ENCODE data around the gene RMP24.

Gene RMP24

DNA sequence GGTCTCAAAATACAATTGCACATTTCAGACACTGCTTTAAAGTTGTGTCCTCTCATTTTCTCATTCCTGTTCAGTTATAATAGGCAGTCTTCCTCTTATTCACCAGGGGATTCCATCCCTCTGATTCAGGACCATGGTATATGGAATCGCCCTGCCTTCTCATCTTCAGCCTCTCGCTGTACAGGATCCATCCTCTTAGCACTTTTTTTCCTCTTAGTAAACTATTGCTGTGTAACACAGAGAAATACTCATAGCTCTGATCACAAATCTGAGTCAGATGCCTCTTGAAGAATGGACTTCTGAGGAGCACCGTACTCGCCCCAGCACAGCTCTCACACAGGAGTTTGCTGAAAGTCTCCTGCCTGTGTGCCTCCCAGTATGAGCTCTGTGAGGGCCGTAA is 11.3 kb downstream of the RMP24 start:
- Histone ChIP-seq H3K9ac (ENCODE audit: low read length) (no peak overlapping the region), H4K20me1 (ENCODE audit: insufficient read depth, low read length) (no peaks in the 10 kb centered on the region), H3K4me1 (ENCODE audit: insufficient read depth, low read length, severe bottlenecking) (no peaks in the 10 kb centered on the region), H2AFZ (ENCODE audit: low read length) (no peak overlapping the region), H3K27ac (ENCODE audit: low read depth, low read length, poor library complexity, severe bottlenecking) (no peak overlapping the region), H3F3A (ENCODE audit: insufficient read depth, low read length) (peaks cover 5% of the 10 kb centered on the region; the same call in 1 of the 2 replicates), H3K36me3 (ENCODE audit: insufficient read depth, low read length) (peaks cover 49% of the 10 kb centered on the region), H3K27me3 (ENCODE audit: insufficient read depth, low read length) (no peaks in the 10 kb centered on the region), H3K9me3 (ENCODE audit: low read length) (no peaks in the 10 kb centered on the region), H3K4me3 (ENCODE audit: low read depth, low read length, poor library complexity, severe bottlenecking) (no peak overlapping the region), H3K9me2 (ENCODE audit: low read depth, low read length) (no peaks in the 10 kb centered on the region), H3K79me2 (ENCODE audit: insufficient read depth, low read length) (no peaks in the 10 kb centered on the region), H3K4me2 (ENCODE audit: low read length) (no peak overlapping the region)
- TF ChIP-seq, protein P1, sequence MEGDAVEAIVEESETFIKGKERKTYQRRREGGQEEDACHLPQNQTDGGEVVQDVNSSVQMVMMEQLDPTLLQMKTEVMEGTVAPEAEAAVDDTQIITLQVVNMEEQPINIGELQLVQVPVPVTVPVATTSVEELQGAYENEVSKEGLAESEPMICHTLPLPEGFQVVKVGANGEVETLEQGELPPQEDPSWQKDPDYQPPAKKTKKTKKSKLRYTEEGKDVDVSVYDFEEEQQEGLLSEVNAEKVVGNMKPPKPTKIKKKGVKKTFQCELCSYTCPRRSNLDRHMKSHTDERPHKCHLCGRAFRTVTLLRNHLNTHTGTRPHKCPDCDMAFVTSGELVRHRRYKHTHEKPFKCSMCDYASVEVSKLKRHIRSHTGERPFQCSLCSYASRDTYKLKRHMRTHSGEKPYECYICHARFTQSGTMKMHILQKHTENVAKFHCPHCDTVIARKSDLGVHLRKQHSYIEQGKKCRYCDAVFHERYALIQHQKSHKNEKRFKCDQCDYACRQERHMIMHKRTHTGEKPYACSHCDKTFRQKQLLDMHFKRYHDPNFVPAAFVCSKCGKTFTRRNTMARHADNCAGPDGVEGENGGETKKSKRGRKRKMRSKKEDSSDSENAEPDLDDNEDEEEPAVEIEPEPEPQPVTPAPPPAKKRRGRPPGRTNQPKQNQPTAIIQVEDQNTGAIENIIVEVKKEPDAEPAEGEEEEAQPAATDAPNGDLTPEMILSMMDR (IDR thresholded peaks at IDR 0.05; ENCODE audit: low read length): no peak
- TF ChIP-seq EZH2 (IDR thresholded peaks at IDR 0.05; ENCODE audit: borderline replicate concordance, low read length): no peak

DNA sequence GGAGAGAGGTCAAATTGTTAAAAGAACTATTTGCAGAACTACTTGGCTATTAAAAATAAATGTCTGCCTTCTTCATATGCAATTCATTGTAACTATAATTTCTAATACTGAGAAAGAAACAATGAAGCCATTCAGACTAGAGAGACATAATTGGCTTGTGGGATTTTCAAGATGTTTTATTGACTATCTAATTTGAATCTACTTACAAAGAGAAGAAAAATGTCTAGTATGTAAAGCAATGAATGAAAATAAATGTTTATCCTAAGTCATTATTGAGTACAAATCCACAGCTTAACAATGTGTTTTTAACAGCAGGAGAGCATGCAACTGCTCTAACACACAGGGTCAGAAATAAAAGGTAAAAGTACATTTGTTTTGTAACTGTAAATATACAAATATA is 19.2 kb downstream of the RMP24 start:
- no peaks in the 10 kb centered on the region for H3K79me2 ChIP-seq (ENCODE audit: insufficient read depth, low read length)
- H3K4me1 ChIP-seq (ENCODE audit: insufficient read depth, low read length, severe bottlenecking): no peaks in the 10 kb centered on the region
- no peaks in the 10 kb centered on the region for H3K9me3 ChIP-seq (ENCODE audit: low read length)
- no peaks in the 10 kb centered on the region for H4K20me1 ChIP-seq (ENCODE audit: insufficient read depth, low read length)
- H3K9me2 ChIP-seq (ENCODE audit: low read depth, low read length): no peaks in the 10 kb centered on the region
- H3K36me3 ChIP-seq (ENCODE audit: insufficient read depth, low read length): peaks cover 26% of the 10 kb centered on the region; the same call in 1 of the 2 replicates
- no peak overlapping the region for H3K4me3 ChIP-seq (ENCODE audit: low read depth, low read length, poor library complexity, severe bottlenecking)
- H3K27ac ChIP-seq (ENCODE audit: low read depth, low read length, poor library complexity, severe bottlenecking): no peak overlapping the region
- H2AFZ ChIP-seq (ENCODE audit: low read length): no peak overlapping the region
- no peak overlapping the region for H3K4me2 ChIP-seq (ENCODE audit: low read length)
- no peaks in the 10 kb centered on the region for H3F3A ChIP-seq (ENCODE audit: insufficient read depth, low read length)
- no peak for TF ChIP-seq EZH2 (IDR thresholded peaks at IDR 0.05; ENCODE audit: borderline replicate concordance, low read length)
- TF ChIP-seq, protein P1 (IDR thresholded peaks at IDR 0.05; ENCODE audit: low read length): no peak
- H3K27me3 ChIP-seq (ENCODE audit: insufficient read depth, low read length): no peaks in the 10 kb centered on the region
- H3K9ac ChIP-seq (ENCODE audit: low read length): no peak overlapping the region

DNA sequence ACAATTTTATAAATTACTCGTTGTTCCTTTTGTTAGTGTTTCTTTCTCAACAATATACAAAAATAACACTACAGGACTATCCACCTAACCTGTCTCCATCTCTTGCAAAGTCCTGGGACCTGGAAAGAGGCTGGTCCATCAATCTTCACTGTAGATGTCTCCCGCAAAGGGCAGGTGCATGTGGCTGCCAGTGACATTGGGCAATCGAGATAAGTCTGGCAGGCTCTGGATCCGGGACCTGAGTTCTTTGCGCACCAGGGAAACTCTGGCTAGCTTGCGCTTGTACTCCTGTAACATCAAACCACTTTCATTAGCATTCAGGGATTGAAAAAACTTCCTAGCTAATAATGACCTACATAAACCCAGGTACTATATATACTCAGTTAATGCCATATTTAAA is 20.5 kb downstream of the RMP24 start:
- Histone ChIP-seq H3K4me1 (ENCODE audit: insufficient read depth, low read length, severe bottlenecking) (no peaks in the 10 kb centered on the region), H3K9me2 (ENCODE audit: low read depth, low read length) (no peaks in the 10 kb centered on the region), H3K36me3 (ENCODE audit: insufficient read depth, low read length) (peaks cover 23% of the 10 kb centered on the region; the same call in 1 of the 2 replicates), H3F3A (ENCODE audit: insufficient read depth, low read length) (no peaks in the 10 kb centered on the region), H3K9ac (ENCODE audit: low read length) (no peak overlapping the region), H3K4me3 (ENCODE audit: low read depth, low read length, poor library complexity, severe bottlenecking) (no peak overlapping the region), H4K20me1 (ENCODE audit: insufficient read depth, low read length) (no peaks in the 10 kb centered on the region), H3K27ac (ENCODE audit: low read depth, low read length, poor library complexity, severe bottlenecking) (no peak overlapping the region), H3K4me2 (ENCODE audit: low read length) (no peak overlapping the region), H2AFZ (ENCODE audit: low read length) (no peak overlapping the region), H3K9me3 (ENCODE audit: low read length) (no peaks in the 10 kb centered on the region), H3K79me2 (ENCODE audit: insufficient read depth, low read length) (no peaks in the 10 kb centered on the region), H3K27me3 (ENCODE audit: insufficient read depth, low read length) (no peaks in the 10 kb centered on the region)
- TF ChIP-seq, protein P1 (IDR thresholded peaks at IDR 0.05; ENCODE audit: low read length): no peak
- no peak for TF ChIP-seq EZH2 (IDR thresholded peaks at IDR 0.05; ENCODE audit: borderline replicate concordance, low read length)
